ENCODE measurements around the gene SYPL2. TPM values are rescaled to one million over a fixed set of nuclear protein-coding genes. Genes with fewer than 3 reads are reported as not detected.

Gene SYPL2
- total RNA-seq, 1 experiment from 2014 or later: 1.3 TPM

DNA sequence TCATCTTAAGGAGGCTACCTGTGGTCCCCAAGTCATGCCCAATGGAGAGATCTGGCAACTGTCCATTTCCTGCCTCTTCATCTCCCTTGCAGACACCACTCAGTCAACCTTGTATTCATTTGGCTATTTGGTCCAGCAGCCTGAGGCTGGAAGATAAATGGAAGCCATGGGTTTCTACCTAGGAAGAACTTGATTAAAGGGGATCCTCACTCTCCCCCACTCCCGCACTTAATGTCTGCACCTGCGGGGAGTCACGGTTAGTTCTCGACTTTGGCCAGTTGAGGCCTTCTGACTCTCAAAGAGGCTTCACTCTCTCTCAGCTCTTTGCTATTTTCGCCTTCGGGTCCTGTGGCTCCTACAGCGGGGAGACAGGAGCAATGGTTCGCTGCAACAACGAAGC lies 8.9 kb downstream of the SYPL2 start:
- Histone ChIP-seq H3K27ac (ENCODE audit: low read depth, low read length) (no peak overlapping the region), H3K27me3 (ENCODE audit: insufficient read depth, low read length) (peaks cover 23% of the 10 kb centered on the region), H3K4me2 (ENCODE audit: low read length) (no peak overlapping the region), H2AFZ (ENCODE audit: low read depth, low read length, poor library complexity, severe bottlenecking) (no peak overlapping the region), H3K4me3 (replicated peaks in 1 of 2; ENCODE audit: low read depth in 1 of 2, low read length in 2 of 2) (no peak overlapping the region), H3K36me3 (ENCODE audit: control insufficient read depth in 1 of 2, insufficient read depth in 2 of 2, low read length in 2 of 2) (no peaks in the 10 kb centered on the region), H3K4me1 (ENCODE audit: control insufficient read depth in 1 of 2, insufficient read depth in 2 of 2, low read length in 2 of 2) (peaks cover 3 to 11% of the 10 kb centered on the region in 2 experiments; a peak in 3 of 4 replicates), H3K9ac (ENCODE audit: low read length) (no peak overlapping the region), H3K9me3 (ENCODE audit: control insufficient read depth in 1 of 2, insufficient read depth in 1 of 2, low read depth in 1 of 2, low read length in 2 of 2) (no peaks in the 10 kb centered on the region), H3K9me2 (ENCODE audit: insufficient read depth) (no peaks in the 10 kb centered on the region), H4K20me1 (ENCODE audit: insufficient read depth) (no peaks in the 10 kb centered on the region), H3K79me2 (ENCODE audit: insufficient read depth, low read length) (no peaks in the 10 kb centered on the region)
- no TSS peak for BruUV-seq (replicated peaks)
- ATAC-seq: no peak
- TF ChIP-seq SP1 (IDR thresholded peaks at IDR 0.05; ENCODE audit: low read depth) (no peak), POLR2A (IDR thresholded peaks at IDR 0.05; ENCODE audit: borderline replicate concordance, extremely low read depth, insufficient read depth, insufficient read length) (no peak), EZH2 (IDR thresholded peaks at IDR 0.05) (no peak), ZFX (IDR thresholded peaks at IDR 0.05) (no peak), JUND (IDR thresholded peaks at IDR 0.05) (no peak), ZNF274 (IDR thresholded peaks at IDR 0.05; ENCODE audit: low read depth, low read length) (no peak), CBX3 (IDR thresholded peaks at IDR 0.05; ENCODE audit: low read depth) (no peak), POLR2AphosphoS5 (IDR thresholded peaks at IDR 0.05; ENCODE audit: low read depth, low read length) (no peak), ELF1 (IDR thresholded peaks at IDR 0.05; ENCODE audit: borderline replicate concordance, low read depth) (no peak)
- TF ChIP-seq, protein P1, sequence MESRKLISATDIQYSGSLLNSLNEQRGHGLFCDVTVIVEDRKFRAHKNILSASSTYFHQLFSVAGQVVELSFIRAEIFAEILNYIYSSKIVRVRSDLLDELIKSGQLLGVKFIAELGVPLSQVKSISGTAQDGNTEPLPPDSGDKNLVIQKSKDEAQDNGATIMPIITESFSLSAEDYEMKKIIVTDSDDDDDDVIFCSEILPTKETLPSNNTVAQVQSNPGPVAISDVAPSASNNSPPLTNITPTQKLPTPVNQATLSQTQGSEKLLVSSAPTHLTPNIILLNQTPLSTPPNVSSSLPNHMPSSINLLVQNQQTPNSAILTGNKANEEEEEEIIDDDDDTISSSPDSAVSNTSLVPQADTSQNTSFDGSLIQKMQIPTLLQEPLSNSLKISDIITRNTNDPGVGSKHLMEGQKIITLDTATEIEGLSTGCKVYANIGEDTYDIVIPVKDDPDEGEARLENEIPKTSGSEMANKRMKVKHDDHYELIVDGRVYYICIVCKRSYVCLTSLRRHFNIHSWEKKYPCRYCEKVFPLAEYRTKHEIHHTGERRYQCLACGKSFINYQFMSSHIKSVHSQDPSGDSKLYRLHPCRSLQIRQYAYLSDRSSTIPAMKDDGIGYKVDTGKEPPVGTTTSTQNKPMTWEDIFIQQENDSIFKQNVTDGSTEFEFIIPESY (IDR thresholded peaks at IDR 0.05; ENCODE audit: extremely low read depth, insufficient replicate concordance, low read length): no peak
- TF ChIP-seq, protein P2, sequence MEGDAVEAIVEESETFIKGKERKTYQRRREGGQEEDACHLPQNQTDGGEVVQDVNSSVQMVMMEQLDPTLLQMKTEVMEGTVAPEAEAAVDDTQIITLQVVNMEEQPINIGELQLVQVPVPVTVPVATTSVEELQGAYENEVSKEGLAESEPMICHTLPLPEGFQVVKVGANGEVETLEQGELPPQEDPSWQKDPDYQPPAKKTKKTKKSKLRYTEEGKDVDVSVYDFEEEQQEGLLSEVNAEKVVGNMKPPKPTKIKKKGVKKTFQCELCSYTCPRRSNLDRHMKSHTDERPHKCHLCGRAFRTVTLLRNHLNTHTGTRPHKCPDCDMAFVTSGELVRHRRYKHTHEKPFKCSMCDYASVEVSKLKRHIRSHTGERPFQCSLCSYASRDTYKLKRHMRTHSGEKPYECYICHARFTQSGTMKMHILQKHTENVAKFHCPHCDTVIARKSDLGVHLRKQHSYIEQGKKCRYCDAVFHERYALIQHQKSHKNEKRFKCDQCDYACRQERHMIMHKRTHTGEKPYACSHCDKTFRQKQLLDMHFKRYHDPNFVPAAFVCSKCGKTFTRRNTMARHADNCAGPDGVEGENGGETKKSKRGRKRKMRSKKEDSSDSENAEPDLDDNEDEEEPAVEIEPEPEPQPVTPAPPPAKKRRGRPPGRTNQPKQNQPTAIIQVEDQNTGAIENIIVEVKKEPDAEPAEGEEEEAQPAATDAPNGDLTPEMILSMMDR (IDR thresholded peaks at IDR 0.05 in 2 of 3, conservative IDR thresholded peaks at IDR 0.05 in 1 of 3; ENCODE audit: borderline replicate concordance in 1 of 3, insufficient read depth in 1 of 3, low read depth in 2 of 3, low read length in 2 of 3): no peak
- no peak for DNase-seq (ENCODE audit: low read depth, low spot score)
- ChIA-PET CTCF (no interaction called here), POLR2A (no interaction called here), RAD21 (ENCODE audit: low non-redundant PET in 1 of 2, low total read pairs in 2 of 2, uncharacterized antibody in 2 of 2, unreplicated experiment in 2 of 2) (no interaction called here)
- intact Hi-C loops (cut with micrococcal nuclease): no loop called here
